ENCODE results near the gene QRICH1.

DNA sequence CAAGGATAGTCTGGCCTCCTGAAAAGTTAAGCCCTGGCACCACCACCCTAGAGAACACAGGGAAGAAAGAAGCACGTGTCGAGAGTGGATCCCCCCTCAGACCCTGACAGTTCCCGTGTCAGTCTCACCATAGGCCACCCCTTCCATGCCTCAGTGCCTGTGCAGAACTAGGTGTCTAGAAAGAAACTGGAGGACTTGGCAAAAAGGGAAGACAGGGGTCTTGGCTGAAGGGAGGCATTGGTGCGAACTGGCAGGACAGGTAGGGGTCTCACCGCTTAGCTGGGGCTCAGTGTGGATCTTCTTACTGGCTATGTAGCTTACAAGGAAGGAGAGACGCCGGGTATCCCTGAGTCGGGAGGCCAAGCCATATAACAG is 10.2 kb upstream of the QRICH1 start:
- TF ChIP-seq YY1 (IDR thresholded peaks at IDR 0.05; ENCODE audit: low read depth), result no peak
- TF ChIP-seq RAD21 (IDR thresholded peaks at IDR 0.05; ENCODE audit: low read depth), result no peak
- TF ChIP-seq CEBPB (IDR thresholded peaks at IDR 0.05), result no peak
- no peak for TF ChIP-seq EP300 (IDR thresholded peaks at IDR 0.05; ENCODE audit: borderline replicate concordance)
- TF ChIP-seq, protein P1, sequence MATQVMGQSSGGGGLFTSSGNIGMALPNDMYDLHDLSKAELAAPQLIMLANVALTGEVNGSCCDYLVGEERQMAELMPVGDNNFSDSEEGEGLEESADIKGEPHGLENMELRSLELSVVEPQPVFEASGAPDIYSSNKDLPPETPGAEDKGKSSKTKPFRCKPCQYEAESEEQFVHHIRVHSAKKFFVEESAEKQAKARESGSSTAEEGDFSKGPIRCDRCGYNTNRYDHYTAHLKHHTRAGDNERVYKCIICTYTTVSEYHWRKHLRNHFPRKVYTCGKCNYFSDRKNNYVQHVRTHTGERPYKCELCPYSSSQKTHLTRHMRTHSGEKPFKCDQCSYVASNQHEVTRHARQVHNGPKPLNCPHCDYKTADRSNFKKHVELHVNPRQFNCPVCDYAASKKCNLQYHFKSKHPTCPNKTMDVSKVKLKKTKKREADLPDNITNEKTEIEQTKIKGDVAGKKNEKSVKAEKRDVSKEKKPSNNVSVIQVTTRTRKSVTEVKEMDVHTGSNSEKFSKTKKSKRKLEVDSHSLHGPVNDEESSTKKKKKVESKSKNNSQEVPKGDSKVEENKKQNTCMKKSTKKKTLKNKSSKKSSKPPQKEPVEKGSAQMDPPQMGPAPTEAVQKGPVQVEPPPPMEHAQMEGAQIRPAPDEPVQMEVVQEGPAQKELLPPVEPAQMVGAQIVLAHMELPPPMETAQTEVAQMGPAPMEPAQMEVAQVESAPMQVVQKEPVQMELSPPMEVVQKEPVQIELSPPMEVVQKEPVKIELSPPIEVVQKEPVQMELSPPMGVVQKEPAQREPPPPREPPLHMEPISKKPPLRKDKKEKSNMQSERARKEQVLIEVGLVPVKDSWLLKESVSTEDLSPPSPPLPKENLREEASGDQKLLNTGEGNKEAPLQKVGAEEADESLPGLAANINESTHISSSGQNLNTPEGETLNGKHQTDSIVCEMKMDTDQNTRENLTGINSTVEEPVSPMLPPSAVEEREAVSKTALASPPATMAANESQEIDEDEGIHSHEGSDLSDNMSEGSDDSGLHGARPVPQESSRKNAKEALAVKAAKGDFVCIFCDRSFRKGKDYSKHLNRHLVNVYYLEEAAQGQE (IDR thresholded peaks at IDR 0.05; ENCODE audit: low read depth), result no peak
- TF ChIP-seq TAF1 (IDR thresholded peaks at IDR 0.05; ENCODE audit: low read depth), result no peak
- TF ChIP-seq, protein P2, sequence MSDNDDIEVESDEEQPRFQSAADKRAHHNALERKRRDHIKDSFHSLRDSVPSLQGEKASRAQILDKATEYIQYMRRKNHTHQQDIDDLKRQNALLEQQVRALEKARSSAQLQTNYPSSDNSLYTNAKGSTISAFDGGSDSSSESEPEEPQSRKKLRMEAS (IDR thresholded peaks at IDR 0.05), result no peak
- TF ChIP-seq TCF12 (IDR thresholded peaks at IDR 0.05; ENCODE audit: low read depth), result no peak
- TF ChIP-seq, protein P3, sequence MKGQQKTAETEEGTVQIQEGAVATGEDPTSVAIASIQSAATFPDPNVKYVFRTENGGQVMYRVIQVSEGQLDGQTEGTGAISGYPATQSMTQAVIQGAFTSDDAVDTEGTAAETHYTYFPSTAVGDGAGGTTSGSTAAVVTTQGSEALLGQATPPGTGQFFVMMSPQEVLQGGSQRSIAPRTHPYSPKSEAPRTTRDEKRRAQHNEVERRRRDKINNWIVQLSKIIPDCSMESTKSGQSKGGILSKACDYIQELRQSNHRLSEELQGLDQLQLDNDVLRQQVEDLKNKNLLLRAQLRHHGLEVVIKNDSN (IDR thresholded peaks at IDR 0.05), result no peak
- no peak for TF ChIP-seq ZBTB7A (IDR thresholded peaks at IDR 0.05; ENCODE audit: low read depth)
- no peak for TF ChIP-seq TEAD4 (IDR thresholded peaks at IDR 0.05)
- TF ChIP-seq FOXM1 (IDR thresholded peaks at IDR 0.05; ENCODE audit: borderline replicate concordance, low read depth), result no peak
- TF ChIP-seq CREB1 (IDR thresholded peaks at IDR 0.05; ENCODE audit: low read depth), result no peak
- no peak for TF ChIP-seq EGR1 (IDR thresholded peaks at IDR 0.05)

Measured in Ishikawa (cell line).